Small intestine (tissue), 7 donors: ENCODE measurements around the gene MRPL20. TPM values are rescaled to one million over a fixed set of nuclear protein-coding genes. Genes with fewer than 3 reads are reported as not detected.
A peak's percentile ranks its signal among the peaks of the same experiment; 100 is the strongest.
"Not testable (repeated sequence)": the region's sequence is repeated elsewhere in the genome, so short reads cannot be mapped to it uniquely, and the experiment has no call there.

Experiments used
- DNase-seq, 2 donors: peaks; one replicate each; pipeline versions ENCODE4 v3.0.0 to v3.0.0-alpha.2; 2013
- FAIRE-seq: peaks from 2 replicates; lab custom pipeline; 2012; peaks lifted over from hg19 to GRCh38; lab: Jason Lieb, UNC
- H3K27ac ChIP-seq, 3 donors: one replicate each; pipeline ENCODE4 v1.5.1; 2013; ENCODE audit warnings: low read length in 2 of 3, mild to moderate bottlenecking in 2 of 3, control low read depth in 1 of 3, inconsistent platforms in 1 of 3, low read depth in 1 of 3, moderate library complexity in 1 of 3
- H3K27me3 ChIP-seq, 3 donors: one replicate each; pipeline ENCODE4 v1.6.1; 2013; ENCODE audit warnings: low read length in 3 of 3, inconsistent platforms in 1 of 3; ENCODE audit not compliant: control insufficient read depth in 3 of 3, insufficient read depth in 3 of 3
- H3K36me3 ChIP-seq, 3 donors: one replicate each; pipeline ENCODE4 v1.6.1; 2013; ENCODE audit warnings: low read length in 3 of 3, inconsistent platforms in 1 of 3, low read depth in 1 of 3, mild to moderate bottlenecking in 1 of 3, moderate library complexity in 1 of 3; ENCODE audit not compliant: control insufficient read depth in 3 of 3, insufficient read depth in 2 of 3
- H3K4me1 ChIP-seq, 3 donors: one replicate each; pipeline ENCODE4 v1.6.1; 2013; ENCODE audit warnings: low read length in 2 of 3, inconsistent platforms in 1 of 3, low read depth in 1 of 3, mild to moderate bottlenecking in 1 of 3, moderate library complexity in 1 of 3; ENCODE audit not compliant: control insufficient read depth in 3 of 3, insufficient read depth in 2 of 3
- H3K4me3 ChIP-seq, 3 donors: one replicate each; pipeline ENCODE4 v1.5.1; 2013; ENCODE audit warnings: low read length in 3 of 3, control low read depth in 1 of 3, inconsistent platforms in 1 of 3, low read depth in 1 of 3, mild to moderate bottlenecking in 1 of 3, moderate library complexity in 1 of 3
- H3K9me3 ChIP-seq, 2 donors: one replicate each; pipeline ENCODE4 v1.6.1; 2013; ENCODE audit warnings: low read depth in 1 of 2, low read length in 1 of 2; ENCODE audit not compliant: control insufficient read depth in 2 of 2, insufficient read depth in 1 of 2
- WGBS, 3 donors: extraction: QIAGEN DNeasy Blood & Tissue Kit; methylation state at CpG; one replicate each; pipeline ENCODE4 v1.1.7; 2013; 5-methylcytosine and 5-hydroxymethylcytosine counted together
- polyA plus RNA-seq, 4 donors: library from polyadenylated mRNA; stranded (reverse) in 3 of 4; unstranded in 1 of 4; fragments of 200-250 nt in 3 of 4; fragments of 120-200 nt in 1 of 4; gene quantifications; one replicate each; pipeline versions ENCODE4 v1.2.1 to v1.2.3, GENCODE V29; 2013
- donor health status: healthy with polysubstance abuse.
- donor health status: control.
- donor health status: control.
- donor health status: Bipolar disorder and iron deficiency.
- donor health status: healthy.

MRPL20 gene
- polyA plus RNA-seq, 4 donors, result 135 to 221 (median 167) TPM

DNA sequence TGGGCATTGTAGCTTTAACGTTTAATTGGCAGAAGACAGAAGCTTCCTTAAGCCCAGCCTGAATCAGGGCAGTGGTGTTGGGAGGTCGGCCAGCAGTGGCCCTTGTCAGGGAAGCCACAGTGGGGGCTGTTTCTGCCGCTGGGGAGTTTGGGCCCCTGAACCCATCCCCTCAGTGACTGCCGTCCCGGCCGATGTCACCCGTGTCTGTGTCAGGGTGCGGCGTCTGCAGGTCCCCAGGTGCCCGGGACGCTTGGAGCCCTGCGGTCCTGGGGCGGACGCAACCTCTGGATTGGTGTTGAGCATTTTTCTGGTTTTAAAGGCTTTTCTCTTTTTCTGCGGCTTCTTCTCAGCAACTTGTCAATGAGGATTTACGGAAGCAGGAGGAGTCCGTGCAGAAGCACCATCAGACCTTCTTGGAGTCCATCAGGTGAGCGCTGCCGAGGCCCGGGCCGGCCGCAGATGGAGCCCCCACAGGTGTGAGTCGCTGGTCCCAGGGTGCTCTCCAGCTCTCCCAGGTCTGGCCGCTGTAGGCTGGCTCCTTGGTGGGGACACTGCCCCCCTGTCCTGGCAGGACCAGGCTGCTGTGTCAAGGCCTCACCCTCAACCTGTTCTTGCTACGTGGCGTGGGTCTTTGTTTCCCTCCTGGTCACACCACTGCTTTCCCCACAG is 44.7 kb upstream of the MRPL20 start:
- 88 to 89% (median 89%) methylated on average over 25 to 26 of the region's 26 CpGs for WGBS, 3 donors
- no peak for FAIRE-seq
- peaks cover 0 to 2% (median 0%) of the 10 kb centered on the region in 3 donors for H3K27me3 ChIP-seq
- H3K27ac ChIP-seq, result no peak overlapping the region
- no peaks in the 10 kb centered on the region for H3K4me1 ChIP-seq
- H3K9me3 ChIP-seq, result peaks cover 0 to 2% of the 10 kb centered on the region in 2 donors
- no peak overlapping the region for H3K4me3 ChIP-seq
- DNase-seq, result no peak
- H3K36me3 ChIP-seq, result no peaks in the 10 kb centered on the region

DNA sequence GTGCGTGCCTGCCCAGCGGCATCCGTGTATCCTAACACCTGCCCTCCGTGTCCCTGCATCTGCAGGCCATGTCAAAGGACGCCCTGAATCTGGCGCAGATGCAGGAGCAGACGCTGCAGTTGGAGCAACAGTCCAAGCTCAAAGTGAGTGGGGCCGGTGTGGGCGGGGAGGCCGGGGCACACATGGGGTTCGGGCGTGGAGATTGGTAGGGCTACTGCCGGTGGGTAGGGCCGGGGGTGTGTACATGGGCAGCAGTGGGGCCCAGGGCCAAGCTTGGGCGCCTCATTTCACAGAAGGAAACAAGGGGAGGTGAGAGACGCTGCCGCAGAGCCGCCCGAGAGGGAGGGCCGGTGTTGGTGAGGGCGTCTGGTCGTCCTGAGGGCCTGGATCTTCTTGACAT is 43.5 kb upstream of the MRPL20 start:
- not testable (repeated sequence) for H3K27me3 ChIP-seq, H3K4me1 ChIP-seq, H3K27ac ChIP-seq, H3K4me3 ChIP-seq, H3K9me3 ChIP-seq, DNase-seq, H3K36me3 ChIP-seq, FAIRE-seq
- 70 to 83% (median 73%) methylated on average over 21 to 22 of the region's 22 CpGs for WGBS, 3 donors

DNA sequence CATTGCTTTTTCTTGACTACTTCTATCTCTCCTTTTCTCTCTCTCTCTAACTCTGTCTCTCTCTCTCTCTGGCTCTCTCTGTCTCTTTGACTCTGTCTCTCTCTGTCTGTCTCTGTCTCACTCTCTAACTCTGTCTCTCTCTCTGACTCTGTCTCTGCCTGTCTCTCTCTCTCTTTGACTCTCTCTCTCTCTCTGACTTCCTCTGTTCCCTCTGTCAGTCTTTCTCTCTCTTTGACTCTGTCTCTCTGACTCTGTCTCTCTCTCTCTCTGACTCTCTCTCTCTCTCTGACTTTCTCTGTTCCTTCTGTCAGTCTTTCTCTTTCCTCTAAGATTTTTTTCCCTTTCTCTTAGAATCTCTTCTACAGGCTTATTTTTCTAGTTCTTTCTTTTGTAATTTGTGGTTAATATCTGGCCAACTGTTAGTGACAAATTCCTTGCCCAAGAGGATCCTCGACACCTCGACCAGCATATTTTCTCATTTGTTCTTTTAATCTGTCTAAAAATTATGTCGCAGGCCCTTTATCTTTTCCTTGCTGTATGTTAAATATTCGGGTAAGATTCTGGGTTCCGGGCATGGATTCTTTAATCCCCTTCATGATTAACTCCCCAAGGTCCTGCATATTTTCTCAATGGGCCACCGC is 42.1 kb upstream of the MRPL20 start, which contains the start of gene ATAD3C:
TSS of gene ATAD3C (plus strand) at position 591 of the 641 bp plus-strand sequence. CDS start 995 bp downstream, outside the sequence.
- FAIRE-seq (no peak), DNase-seq (no peak)
- WGBS, 3 donors, result 85 to 91% (median 85%) methylated on average over 6 of the region's 6 CpGs
- peaks cover 0 to 2% (median 0%) of the 10 kb centered on the region in 3 donors for H3K27me3 ChIP-seq
- no peaks in the 10 kb centered on the region for H3K36me3 ChIP-seq
- H3K9me3 ChIP-seq, result no peaks in the 10 kb centered on the region
- H3K4me1 ChIP-seq, result no peaks in the 10 kb centered on the region
- H3K4me3 ChIP-seq, result no peak within 1 kb of the TSS
- no peak within 1 kb of the TSS for H3K27ac ChIP-seq

DNA sequence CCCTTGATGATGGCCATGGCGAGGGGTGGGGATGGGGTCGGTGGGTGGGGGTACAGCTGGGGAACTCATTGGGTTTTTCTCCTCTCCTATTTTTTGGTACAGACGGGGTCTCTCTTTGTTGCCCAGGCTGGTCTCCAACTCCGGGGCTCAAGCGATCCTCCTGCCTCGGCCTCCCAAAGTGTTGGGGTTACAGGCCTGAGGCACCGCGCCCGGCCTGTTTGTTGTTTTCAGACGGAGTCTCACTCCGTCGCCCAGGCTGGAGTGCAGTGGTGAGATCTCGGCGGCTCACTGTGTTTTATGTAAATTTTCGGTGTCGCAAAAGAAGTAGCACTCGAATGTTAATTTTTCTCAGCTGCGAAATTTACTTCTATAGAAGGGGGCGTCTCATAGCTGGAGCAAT is 39.5 kb upstream of the MRPL20 start:
- DNase-seq, H3K27me3 ChIP-seq, H3K27ac ChIP-seq, H3K4me1 ChIP-seq, H3K36me3 ChIP-seq, FAIRE-seq, H3K9me3 ChIP-seq, H3K4me3 ChIP-seq: not testable (repeated sequence)
- WGBS, 3 donors, result 93 to 95% (median 95%) methylated on average over 18 to 19 of the region's 19 CpGs

DNA sequence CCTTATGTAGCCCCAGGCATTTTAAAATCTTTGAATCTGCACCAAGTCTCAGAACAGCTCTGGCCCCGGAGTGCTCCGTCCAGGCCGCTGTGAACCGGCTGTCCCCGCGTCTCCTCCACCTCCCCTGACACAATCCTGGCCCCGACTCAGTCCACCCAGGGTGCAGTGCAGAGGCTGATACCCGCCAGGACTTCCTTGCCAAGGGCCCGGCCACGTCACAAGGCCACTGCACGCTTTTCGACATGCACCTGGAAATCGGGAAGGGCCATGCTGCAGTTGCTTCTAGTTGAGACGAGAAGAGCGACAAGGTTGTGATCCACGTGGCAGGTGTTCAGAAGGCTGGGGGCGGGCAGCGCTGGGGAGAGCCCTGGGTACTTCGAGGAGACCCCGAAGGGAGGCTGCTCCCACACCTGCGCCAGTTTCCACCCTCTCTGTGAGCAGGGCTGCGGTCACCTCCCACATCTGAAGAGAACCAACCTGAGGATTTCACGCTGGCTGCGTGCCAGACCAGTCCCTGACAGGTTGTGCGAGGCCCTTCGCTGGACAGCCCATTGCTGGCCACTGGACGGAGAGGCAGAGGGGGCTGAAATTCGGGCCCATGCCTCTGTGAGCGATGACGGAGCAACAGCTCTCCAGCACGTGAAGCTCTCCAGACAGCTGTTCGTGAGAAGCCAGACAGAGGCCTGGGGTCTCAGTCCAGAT is 35.1 kb upstream of the MRPL20 start:
- Histone ChIP-seq H3K27ac (no peak overlapping the region), H3K9me3 (no peaks in the 10 kb centered on the region), H3K4me3 (no peak overlapping the region), H3K27me3 (no peaks in the 10 kb centered on the region), H3K4me1 (peaks cover 0 to 33% (median 0%) of the 10 kb centered on the region in 3 donors), H3K36me3 (peaks cover 0 to 41% (median 0%) of the 10 kb centered on the region in 3 donors)
- DNase-seq, result peak in 1 of 2 donors; percentile 6
- no peak for FAIRE-seq
- WGBS, 3 donors, result 86 to 89% (median 89%) methylated on average over 32 of the region's 32 CpGs

DNA sequence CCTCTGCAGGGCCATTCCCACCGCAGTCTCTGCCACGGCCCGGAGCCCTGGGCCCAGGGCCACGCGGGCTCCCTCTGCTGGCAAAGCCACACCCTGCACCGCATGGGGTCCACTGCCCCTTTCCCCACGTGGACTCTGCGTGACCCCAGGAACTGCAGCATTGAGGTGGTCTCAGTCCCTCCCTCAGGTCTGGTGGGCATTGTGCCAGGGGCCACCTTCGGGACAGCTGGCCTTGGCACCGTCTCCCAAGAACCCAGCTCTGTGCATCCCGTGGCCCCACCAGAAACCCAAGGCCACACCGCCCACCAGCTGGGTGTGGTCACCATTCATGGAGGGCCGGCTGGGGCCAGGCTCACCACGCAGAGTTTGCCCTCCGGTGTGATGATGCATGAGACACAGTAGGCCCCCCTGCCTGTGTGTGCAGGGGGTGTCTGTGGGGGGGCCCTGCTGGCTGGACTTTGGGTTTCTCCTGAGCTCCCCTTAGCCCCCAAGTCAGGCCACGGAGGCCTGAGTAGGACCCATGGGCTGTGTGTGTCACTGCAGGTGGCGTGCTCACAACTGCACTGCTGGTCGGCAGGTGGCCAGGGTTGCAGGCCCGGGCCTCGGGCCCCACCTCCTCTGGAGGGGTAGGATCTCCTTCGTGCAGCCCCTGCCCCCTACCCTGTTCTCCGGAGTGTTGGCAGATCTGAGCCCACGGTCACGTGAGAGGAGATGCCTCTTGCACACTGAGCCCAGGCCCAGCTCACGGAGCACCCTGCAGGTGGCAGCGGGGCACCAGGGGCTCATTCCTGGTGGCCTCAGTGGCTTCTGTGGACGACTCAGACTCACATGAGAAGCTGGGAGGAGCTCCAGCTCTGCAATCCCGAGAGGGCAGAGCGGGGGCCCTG is 34.2 kb upstream of the MRPL20 start:
- H3K9me3 ChIP-seq, result no peaks in the 10 kb centered on the region
- FAIRE-seq (no peak), DNase-seq (peak; percentile 45 to 73)
- H3K27ac ChIP-seq, result no peak overlapping the region
- H3K4me1 ChIP-seq, result peaks cover 0 to 42% (median 0%) of the 10 kb centered on the region in 3 donors
- H3K36me3 ChIP-seq, result peaks cover 0 to 47% (median 0%) of the 10 kb centered on the region in 3 donors
- WGBS, 3 donors, result 18 to 35% (median 22%) methylated on average over 29 of the region's 29 CpGs
- H3K4me3 ChIP-seq, result no peak overlapping the region
- no peaks in the 10 kb centered on the region for H3K27me3 ChIP-seq

DNA sequence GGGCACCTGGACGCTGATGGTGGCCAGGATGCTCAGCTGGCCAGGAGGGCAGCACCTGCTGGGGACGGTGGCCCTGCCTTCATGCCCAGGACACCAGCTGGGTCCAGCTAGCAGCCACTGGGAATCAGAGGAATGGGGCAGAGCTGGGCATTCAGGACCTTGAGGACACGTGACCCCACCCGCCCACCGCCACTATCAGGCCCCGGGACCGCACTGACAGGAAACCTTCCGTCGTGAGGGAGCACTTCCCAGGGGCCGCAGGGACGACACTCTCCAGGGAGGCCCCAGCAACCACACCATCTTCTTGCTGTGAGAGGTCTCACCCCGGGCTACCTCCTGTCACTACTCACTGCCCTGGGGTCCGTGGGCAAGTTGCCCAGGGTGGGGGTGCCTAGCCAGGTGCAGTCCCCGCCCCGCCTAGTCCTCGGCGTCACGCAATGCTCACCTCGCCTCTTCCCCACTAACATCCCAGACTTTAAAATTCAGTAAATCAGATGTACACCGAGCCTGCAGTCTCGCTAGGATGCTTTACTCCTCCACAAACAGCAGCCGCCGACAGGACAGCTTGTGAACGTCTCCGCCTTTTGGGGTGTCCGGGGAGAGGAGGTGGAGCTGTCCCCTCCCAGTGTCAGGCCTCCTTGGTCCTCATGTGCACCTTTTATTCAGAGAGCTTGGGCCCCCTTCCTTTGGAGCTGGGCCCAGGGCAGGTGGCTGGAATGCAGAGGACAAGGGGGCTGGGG is 33.3 kb upstream of the MRPL20 start:
- H3K36me3 ChIP-seq, result peaks cover 0 to 47% (median 0%) of the 10 kb centered on the region in 3 donors
- FAIRE-seq (no peak), DNase-seq (no peak)
- H3K9me3 ChIP-seq, result no peaks in the 10 kb centered on the region
- no peak overlapping the region for H3K27ac ChIP-seq
- H3K4me3 ChIP-seq, result no peak overlapping the region
- peaks cover 0 to 46% (median 0%) of the 10 kb centered on the region in 3 donors for H3K4me1 ChIP-seq
- WGBS, 3 donors, result 54 to 73% (median 54%) methylated on average over 24 to 26 of the region's 26 CpGs
- H3K27me3 ChIP-seq, result no peaks in the 10 kb centered on the region
